GM19043 (cell line): Measurements from ENCODE around the gene ZFAND4.
"Not testable (repeated sequence)": the region's sequence is repeated elsewhere in the genome, so short reads cannot be mapped to it uniquely, and the experiment has no call there.

Experiments
- ATAC-seq: cut with Tn5 transposase; IDR thresholded peaks from one replicate; pipeline ENCODE4 v1.9.1; 2021; ENCODE audit warnings: low read depth; ENCODE audit not compliant: unreplicated experiment

Gene ZFAND4

GRCh38 chr10:45672181-45673073, at the start of gene ZFAND4:
Gene ZFAND4, minus strand, starts transcription at chr10:45672772. Its CDS starts 9,047 bp downstream, at chr10:45663725.
- ATAC-seq: peak; percentile 98

DNA sequence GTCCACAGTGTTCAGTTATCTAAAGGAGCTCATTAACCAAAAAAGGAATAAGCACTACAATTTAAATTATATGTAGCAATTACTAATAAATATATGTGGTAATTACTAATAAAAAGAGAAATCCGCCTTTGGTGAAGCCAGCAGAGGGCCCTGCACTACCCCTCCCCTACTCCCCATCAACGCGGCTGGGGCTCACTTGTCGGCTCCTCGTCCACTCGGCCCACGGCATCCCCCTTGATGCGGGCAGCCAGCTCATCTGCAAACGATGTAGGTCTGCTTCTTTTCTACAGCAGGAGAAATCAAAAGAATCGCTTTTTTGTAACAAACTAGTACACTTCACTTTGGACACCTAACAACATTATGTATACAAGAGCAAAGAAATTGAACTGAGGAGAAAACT, 48.9 kb upstream of the ZFAND4 start:
- not testable (repeated sequence) for ATAC-seq

DNA sequence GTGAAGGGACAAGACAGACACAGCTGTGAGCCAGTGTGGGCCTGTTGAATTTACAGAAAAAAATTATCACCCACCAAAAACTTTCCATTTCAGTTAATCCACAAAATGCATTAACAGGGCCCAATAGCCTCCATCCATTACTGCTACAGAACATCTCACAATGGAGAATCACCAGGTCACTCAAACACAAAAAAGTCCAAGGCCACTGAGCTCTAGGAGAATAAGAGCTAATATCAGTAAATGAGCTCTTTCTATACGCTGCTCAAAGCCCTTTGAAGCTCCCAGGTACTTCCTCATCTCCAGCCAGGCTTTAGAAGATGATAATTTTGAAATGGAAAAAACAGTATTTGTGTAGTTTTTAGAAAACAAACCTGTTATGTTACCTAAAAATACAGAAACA, 45.1 kb upstream of the ZFAND4 start:
- ATAC-seq: not testable (repeated sequence)

GRCh38 chr10:45717053-45717452, 44.5 kb upstream of the ZFAND4 start:
- ATAC-seq: not testable (repeated sequence)

DNA sequence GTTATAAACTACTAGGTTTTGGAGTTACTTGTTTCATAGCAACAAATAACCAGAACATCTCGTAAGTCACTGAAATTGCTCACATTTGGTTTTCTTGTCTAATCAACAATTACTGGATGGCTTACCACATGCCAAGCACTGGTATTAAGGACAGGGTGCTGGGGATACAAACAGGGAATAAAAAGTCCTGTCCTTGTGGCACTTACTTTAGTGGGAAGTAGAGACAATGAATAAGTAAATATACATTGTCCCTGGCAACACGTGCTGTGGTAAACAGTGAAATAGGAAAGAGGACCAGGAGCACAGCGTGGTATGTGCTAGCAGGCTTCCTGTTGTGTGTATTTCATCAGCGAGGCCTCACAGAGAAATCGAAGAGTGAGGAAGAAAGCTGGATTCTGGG, 38.7 kb upstream of the ZFAND4 start:
- not testable (repeated sequence) for ATAC-seq

- ATAC-seq: peak; percentile 74
These were observed 37.7 kb upstream of the ZFAND4 start for GRCh38 chr10:45710200-45710796.

- not testable (repeated sequence) for ATAC-seq
These were observed 5.9 kb upstream of the ZFAND4 start for GRCh38 chr10:45678467-45678866.

GRCh38 chr10:45675388-45675787, 2.8 kb upstream of the ZFAND4 start:
- no peak for ATAC-seq

- no peak for ATAC-seq
These were observed 589 bp upstream of the ZFAND4 start for GRCh38 chr10:45673074-45673648.

GRCh38 chr10:45671300-45671699, 1.3 kb downstream of the ZFAND4 start:
- ATAC-seq: not testable (repeated sequence)

- ATAC-seq: not testable (repeated sequence)
These were observed 2.7 kb downstream of the ZFAND4 start for GRCh38 chr10:45669897-45670296.

DNA sequence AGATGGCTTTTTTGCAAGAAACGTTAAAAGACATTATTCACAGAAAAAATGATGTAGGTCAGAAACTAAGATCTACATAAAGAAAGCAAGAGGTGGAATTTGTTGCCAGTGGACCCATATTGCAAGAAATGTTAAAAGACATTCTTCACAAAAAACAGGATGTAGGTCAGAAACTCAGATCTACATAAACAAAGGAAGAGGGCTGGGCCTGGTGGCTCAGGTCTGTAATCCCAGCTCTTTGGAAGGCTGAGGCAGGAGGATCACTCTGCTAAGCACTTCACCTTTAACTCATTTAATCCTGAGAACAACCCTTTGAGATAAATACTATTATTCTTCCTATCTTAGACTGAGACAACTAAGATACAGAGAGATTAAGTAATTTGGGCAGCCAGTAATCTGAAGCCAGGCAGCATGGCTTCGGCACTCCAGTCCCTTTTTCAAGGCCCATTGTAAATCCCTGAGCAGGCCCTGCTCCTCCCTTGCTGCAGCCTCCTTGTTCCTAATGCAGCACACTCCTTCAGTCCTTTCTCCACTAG, 11.6 kb downstream of the ZFAND4 start:
- ATAC-seq: no peak

DNA sequence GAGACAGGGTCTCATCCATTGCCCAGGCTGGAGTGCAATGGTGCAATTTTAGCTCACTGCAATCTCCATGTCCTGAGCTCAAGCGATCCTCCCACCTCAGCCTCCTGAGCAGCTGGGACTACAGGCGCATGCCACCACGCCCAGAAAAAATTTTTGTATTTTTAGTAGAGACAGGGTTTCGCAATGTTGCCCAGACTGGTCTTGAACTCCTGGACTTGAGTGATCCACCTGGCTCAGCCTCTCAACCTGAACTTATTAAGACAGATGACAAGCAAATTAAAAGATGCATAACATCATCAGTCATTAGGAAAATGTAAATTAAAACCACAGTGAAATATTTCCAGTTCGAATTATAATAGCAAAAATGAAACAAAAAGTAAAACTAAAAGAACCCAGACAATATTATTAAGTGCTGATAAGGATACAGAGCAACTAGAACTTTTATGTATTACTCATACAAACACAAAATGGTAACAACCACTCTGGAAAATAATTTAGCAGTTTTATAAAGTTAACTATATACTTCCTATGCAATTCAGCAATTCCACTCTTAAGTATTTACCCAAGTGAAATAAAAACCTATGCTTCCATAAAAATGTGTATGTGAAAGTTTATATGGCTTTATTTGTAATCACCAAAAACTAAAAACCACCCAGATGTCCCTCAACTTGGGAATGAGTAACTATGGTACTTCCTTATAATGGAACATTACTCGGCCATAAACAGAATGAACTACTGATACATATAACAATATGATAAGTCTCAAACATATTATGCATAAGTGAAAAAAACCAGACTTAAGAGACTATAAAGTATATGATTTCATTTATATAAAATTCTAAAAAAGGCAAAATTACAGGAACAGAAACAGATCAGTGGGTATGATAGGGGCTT, 15.3 kb downstream of the ZFAND4 start:
- ATAC-seq: no peak

DNA sequence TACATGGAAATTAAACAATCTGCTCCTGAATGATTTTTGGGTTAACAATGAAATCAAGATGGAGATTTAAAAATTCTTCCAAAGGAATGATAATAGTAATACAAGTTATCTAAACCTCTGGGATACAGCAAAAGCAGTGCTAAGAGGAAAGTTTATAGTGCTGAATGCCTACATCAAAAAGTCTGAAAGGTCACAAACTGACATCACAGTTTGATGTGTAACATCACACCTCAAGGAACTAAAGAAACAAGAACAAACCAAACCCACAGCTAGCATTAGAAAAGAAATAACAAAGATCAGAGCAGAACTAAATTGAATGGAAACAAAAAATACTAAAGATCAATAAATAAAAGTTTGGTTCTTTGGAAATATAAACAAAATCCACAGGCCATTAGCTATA, 17.4 kb downstream of the ZFAND4 start:
- ATAC-seq: no peak

DNA sequence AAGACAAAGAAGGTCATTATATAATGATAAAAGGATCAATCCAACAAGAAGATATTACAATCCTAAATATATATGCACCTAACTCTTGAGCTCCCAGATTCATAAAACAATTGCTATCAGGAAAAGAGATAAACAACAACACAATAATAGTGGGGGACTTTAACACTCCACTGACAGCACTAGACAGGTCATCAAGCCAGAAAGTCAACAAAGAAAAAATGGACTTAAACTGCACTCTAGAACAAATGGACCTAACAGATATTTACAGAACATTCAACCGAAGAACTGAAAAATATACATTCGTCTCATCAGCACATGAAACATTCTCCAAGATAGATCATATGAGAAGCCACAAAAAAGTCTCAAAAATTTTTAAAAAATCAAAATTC, 17.8 kb downstream of the ZFAND4 start:
- not testable (repeated sequence) for ATAC-seq

- ATAC-seq: peak; percentile 68
These were observed 19.1 kb downstream of the ZFAND4 start for GRCh38 chr10:45653454-45653853.

- ATAC-seq: no peak
These were observed 20.1 kb downstream of the ZFAND4 start for GRCh38 chr10:45652511-45652910.

DNA sequence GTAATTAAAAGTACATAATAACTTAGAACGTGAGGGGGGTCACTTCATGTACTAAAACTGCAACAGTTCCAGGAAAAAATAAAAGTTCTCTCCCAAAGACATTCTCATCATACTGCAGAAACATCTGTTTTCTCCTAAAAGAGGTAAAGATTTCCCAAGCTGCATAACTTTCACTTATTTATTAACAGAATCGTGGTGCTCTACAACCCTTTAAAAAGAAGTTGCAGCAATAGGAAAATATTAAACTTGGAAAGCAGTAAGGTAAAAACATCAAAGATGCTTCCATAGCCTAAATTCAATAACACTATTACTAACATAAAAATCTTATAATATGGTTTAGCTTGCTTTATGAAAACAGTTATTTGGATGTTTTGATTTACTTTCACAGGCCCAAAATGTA, 23.3 kb downstream of the ZFAND4 start:
- ATAC-seq: no peak

GRCh38 chr10:45647118-45647517, 25.5 kb downstream of the ZFAND4 start:
- ATAC-seq: no peak

DNA sequence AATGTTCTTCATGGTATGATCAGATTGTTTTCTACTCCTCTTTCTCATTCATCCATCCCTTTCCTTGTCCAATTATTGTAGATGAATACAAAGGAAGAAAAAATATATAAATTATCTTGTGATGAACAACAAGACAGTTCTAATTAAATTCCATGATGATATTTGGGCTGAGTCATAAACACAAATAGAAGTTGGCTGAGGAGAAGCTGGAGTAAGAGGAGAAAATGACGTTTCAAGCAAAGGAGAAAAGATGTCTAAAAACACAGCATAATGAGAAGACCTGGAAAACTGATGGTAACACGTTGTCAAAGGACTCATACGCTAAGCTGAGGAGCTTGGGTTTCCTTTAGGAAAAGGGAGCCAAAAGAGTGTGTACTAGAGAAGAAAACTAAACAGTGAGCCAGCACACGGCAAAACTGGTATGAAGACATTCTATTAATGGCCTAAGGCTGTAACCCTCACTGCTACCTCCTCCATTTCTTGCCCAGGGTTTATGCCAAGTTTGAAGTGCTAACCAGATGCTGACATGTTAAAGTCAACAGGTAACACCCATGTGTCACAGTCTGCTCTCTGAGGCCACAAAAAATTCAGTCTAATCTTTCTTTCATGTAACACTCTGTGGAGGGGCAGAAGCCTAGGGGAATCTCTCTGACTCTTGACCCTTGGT, 26.1 kb downstream of the ZFAND4 start:
- ATAC-seq: no peak
